NCI-H446 (cell line): ENCODE results near the gene MBNL1.

ENCODE experiments used
- DNase-seq, 2 experiments: peaks; one replicate each; lab custom pipeline; 2025; lab: John Stamatoyannopoulos, UW

MBNL1 gene

DNA sequence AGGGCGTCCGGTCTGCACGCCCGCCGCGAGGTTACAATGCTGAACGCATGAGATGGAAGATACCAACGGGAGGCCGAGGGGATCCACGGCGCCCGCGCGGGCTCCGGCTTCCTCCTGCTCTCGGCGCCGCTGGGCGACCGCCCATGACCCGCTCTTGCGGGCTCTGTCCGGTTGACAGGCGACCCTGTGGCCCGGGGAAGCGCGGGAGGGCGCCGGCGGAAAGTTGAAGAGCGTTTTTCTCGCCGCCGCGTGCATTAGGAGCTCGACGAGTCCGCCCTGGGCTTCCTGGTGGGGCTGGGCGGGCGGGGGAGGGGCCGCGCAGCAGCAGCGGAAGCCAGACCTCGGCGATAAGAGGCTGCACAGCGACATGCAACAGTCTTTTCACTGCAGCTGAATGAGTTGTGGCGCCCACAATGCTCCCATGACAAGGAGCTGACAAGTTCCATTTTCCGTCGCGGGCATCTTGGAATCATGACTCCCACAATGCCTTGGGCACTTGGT lies at the start of gene MBNL1:
Gene MBNL1 (plus strand): TSS at position 375 of the 501 bp plus-strand sequence. CDS start 31,265 bp downstream, outside the sequence.
- DNase-seq = peak; percentile 66 to 85

DNA sequence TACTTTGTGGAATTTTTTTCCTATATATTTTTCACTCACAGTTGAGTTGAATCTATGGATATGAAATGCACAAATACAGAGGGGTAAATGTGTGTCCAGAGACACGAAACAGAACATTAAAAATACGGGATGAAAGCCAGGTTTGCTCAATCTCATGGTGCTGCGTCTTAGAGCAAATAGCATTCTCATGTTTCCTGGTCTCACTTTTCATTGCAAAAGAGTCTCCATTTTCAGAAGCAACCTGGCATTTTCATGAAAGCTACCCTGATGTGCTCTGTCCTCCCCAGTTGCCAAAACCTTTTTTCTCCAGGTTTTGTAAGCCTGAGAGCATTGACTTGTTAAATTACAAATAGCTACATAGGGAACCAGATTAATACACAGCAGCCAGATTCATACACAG lies 49.5 kb upstream of the MBNL1 start:
- no peak for DNase-seq

DNA sequence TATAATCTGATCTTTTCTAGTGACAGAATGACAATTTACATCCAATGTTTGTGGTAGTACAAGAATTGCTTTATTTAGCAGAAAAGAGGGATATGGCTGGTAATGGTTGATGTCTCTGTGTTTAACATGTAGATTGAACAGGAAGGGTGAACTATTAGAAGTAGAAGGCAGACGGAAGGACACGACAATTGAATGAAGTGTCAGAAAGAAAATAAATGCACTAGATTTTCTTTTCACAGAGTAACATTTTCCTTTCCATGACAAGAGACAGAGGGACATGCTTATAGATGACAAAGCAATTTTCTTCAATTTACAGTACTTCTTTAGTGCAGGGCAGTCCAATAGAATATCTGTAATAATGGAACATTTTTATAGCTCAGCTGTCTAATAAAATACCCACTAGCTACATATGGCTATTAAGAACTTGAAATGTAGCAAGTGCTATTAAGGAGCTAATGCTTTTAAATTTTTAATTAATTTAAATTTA lies 48.9 kb upstream of the MBNL1 start:
- DNase-seq = no peak

- DNase-seq = no peak
Observed at GRCh38 chr3:152222327-152222726, 46.4 kb upstream of the MBNL1 start.

DNA sequence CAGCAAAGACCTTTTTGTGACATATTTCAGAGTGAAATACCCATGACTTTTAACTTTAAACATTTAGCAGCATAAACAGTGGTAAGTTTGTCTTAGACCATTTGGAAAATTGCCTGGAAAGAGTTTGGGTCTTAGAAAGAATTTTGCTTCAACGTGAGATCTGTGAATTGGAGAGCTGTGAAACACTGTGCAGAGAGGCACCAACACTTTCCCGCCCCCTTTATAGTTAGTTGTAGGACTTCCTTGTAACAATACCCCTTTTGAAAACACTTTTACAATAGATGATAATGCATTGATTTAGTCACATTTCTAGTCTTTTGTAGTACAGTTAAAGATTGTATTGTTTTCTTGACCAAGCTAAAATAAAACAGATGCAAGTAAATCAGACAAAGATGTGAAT lies 43.5 kb upstream of the MBNL1 start:
- no peak for DNase-seq

DNA sequence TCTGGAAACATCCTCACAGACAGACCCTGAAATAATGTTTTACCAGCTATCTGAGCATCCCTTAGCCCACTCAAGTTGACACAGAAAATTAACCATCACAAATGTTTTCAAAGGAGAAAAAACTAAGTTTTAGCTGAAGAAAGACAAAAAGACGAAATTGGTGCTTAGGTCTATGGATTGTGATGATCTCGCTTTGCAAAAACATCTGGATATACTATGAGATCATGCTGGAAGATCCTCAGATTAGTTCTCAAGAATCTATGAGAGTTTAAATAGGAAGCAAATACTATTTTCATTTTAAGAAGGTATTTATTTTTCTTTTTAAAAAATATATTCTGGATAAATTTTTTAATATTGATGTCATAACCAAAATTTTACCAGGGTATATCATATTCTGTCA lies 42.6 kb upstream of the MBNL1 start:
- DNase-seq = no peak

DNA sequence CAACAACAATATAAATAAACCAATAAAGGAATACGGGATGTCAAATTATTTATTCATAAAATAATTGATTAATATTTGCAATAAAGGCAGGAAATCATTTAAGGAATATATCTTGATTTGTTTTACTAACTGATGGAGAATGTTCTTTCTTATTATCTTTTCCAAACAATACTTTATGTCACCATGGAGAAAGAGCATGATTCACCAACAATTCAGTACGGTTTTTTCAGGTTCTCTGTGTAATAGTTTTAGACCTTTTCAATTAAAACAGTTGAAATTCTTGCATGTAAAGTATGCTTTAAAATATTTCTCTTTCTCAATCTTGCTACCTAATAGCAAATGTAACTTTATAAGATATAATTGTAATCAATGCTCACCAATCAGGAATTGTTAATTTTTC lies 41.7 kb upstream of the MBNL1 start:
- DNase-seq = no peak

DNA sequence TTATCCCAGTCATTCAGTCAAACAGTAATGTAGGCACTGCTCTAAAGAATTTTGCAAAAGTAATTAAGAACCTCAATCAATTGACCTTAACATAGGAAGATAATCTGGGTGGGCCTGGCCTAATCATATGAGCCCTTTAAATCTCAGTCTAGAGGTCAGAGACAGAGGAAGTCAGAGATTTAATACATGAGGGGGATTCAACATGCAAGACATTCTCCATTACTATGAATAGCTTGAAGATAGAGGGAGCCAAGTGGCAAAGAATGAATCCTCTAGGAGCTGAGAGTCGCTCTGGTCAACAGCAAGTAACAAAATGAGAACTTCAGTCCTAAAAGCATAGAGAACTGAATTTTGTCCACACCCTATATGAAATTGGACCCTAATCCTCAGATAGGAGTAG lies 39.0 kb upstream of the MBNL1 start:
- DNase-seq = no peak

DNA sequence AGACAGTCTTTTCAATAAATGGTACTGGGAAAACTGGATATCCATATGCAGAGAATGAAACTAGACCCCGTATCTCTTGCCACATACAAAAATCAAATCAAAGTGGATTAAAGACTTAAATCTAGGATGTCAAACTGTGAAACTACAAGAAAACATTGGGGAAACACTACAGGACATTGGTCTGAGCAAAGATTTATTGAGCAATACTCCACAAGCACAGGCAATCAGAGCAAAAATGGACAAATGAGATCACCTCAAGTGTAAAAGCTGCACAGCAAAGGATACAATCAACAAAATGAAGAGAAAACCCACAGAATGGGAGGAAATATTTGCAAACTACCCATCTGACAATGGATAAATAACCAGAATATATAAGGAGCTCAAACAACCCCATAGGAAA lies 38.4 kb upstream of the MBNL1 start:
- no peak for DNase-seq

GRCh38 chr3:152232001-152232400 lies 36.7 kb upstream of the MBNL1 start:
- no peak for DNase-seq

- no peak for DNase-seq
Observed at GRCh38 chr3:152232679-152233078, 36.0 kb upstream of the MBNL1 start.

GRCh38 chr3:152234657-152235375 lies 33.9 kb upstream of the MBNL1 start:
- DNase-seq = no peak

DNA sequence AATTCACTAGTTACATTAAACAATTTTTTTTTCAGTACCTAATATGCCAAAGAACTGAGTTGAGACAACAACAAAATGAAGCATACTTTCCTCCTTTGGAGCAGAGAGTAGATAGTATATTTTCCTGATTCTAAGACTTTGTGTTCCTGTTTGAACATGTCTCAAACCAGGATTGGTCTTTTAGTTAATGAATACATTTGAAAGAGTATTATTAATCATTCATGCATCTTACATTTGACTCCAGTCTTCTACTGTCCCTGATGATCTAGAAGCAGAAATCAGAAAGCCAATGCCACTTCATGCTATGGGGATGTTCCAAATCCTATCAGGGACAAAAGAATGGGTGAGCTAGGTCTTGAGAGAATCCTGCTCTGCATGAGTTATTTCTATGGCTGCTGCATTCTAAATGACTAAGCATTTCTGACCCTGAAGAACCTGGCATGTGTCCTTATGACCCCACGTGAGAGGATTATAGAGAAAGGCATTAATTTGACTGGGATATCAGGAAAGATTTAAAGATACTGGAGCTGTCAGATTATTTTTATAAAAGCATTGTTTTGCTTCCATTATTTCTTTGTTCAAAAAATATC lies 32.9 kb upstream of the MBNL1 start:
- no peak for DNase-seq

GRCh38 chr3:152236716-152237115 lies 32.0 kb upstream of the MBNL1 start:
- DNase-seq = no peak

DNA sequence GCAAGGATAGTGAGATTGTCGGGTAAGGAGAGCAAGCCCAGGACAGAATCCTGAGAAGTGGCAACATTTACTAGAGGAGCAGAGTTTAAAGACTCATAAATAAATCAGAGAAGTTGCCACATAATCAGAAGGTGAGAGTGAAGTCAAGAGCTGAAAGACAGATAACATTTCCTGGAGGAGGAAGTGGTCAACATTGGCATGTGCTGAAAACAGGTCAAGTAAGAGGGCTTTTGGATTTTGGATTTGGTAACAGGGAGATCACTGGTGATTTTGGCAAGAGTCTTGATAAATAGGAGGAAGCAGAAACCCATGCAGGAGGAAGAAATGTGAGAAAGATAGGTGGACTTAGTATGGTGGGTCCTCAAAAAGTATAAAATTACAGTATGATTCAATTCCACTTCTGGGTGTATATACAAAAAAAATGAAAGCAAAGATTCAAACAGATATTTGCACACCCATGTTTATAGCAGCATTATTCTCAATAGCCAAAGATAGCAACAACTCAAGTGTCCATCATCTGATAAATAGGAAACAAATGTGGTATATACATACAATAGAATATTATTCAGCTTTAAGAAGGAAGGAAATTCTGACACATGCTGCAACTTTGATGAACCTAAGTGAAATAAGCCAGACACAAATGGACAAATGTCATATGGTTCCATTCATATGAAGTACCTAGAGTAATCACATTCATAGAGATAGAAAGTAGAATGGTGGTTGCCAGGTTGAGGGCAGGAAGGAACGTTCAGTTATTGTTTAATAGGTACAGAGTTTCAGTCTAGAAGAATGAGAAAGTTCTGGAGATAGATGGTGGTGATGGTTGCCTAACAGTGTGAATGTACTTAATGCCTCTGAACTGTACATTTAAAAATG lies 27.3 kb upstream of the MBNL1 start:
- DNase-seq = no peak

GRCh38 chr3:152243301-152243711 lies 25.4 kb upstream of the MBNL1 start:
- DNase-seq = no peak

GRCh38 chr3:152243721-152244516 lies 24.8 kb upstream of the MBNL1 start:
- DNase-seq = no peak

DNA sequence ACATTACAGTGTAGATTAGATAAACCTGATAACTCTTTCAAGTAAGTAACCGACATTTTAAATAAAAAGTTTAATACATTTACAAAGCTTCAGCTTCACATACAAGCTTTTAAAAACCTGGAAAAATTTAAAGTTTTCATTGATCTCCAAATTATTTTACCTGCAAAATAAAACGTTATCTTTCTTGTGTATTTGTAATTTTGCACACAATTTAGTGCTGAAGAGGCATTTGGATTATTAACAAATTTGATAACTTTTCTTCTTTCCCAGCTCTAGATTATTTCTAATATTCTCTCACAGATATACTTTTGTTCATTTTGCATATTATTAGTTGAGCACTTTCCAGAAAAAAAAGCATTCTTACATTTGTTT lies 24.2 kb upstream of the MBNL1 start:
- DNase-seq = no peak

DNA sequence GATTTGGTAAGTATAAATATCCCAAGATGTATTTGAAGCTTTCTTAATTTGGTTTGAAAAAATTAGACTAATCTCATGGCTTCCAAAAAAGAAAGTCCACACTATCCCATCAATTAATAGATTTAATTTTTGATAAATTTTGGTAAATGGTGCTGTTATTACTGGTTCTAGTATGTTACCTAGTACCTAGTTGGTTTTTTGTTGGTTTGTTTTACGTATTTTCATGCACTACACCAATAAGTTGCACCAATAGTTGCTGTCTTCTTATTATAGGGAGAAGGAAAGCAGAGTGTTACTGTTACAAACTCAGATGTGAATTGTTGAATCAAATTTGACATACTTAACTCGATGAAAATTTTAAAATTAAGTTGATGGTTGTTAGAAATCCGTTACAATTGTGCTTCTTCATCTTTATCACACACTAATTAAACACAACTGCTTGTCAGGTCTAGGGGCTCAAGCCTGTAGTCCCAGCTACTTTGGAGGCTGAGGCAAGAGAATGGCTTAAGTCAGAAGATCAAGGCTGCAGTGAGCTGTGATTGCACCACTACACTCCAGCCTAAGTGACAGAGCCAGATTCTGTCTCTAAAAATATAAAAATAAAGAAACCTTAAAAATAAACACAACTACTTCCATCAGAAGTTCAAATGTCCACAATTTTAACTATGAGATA lies 23.1 kb upstream of the MBNL1 start:
- DNase-seq = no peak

DNA sequence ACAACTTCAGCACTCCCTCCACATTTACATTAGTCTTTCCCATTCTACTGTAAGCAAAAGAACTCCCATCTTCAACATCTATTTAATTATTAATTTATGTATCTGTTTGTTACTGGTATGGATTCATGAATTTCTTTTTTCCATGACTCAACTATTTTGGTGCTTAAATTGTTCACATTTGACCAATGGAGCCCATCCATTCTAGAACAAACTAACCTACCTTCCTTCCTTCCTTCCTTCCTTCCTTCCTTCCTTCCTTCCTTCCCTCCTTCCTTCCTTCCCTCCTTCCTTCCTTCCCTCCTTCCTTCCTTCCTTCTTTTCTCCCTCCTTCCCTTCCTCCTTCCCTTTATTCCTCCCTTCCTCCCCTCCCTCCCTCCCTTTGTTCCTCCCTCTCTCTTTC lies 16.8 kb upstream of the MBNL1 start:
- DNase-seq = no peak

DNA sequence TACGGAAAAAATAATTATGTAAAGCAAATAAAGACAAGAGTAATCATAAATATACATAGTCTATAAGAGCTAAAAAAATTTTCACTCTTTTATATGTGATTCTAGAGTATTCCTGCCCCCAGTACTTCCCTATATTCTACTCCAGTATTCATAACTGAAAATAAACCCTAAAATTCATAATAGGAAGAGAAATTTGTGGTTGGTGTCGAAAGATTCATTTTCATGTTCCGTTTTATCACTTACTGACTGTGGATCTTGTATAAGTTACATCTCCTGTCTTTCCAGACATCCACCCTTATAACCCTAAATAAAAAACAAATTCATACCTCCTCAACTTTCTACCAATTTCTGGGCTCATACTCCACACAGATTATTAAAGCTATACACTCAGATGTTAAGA lies 16.0 kb upstream of the MBNL1 start:
- DNase-seq = no peak
